IMR-90 (cell line): ENCODE measurements around the gene TFEB. TPM values are rescaled to one million over a fixed set of nuclear protein-coding genes. Genes with fewer than 3 reads are reported as not detected.

Source experiments
- ATAC-seq: fragments of 200-7000 bp; cut with Tn5 transposase; 2 replicates; pipeline ENCODE4 v1.9.1; 2020; ENCODE audit warnings: low read depth, mild to moderate bottlenecking, moderate library complexity
- BruUV-seq: library from RNA; stranded (reverse); fragments of 400-500 nt; replicated peaks from 2 replicates; lab custom pipeline; 2021; lab: Mats Ljungman, UMichigan
- CTCF ChIA-PET: fragments of 300-600 bp; formaldehyde crosslinking; extraction: SDS; loops from one replicate; lab custom pipeline; 2021; ENCODE audit warnings: antibody characterized with exemption; lab: Yijun Ruan, JAX
- POLR2A ChIA-PET: fragments of 300-600 bp; sonication (Branson Sonifier 250); formaldehyde crosslinking; loops from one replicate; lab custom pipeline; 2022; ENCODE audit warnings: antibody characterized with exemption; ENCODE audit not compliant: unreplicated experiment; lab: Charles Lee
- DNase-seq: peaks from one replicate; pipeline ENCODE4 v3.0.0; 2013
- H2AFZ ChIP-seq: replicated peaks from 2 replicates; pipeline ENCODE3; 2013; ENCODE audit warnings: low read length, mild to moderate bottlenecking; ENCODE audit not compliant: poor library complexity
- H2AK5ac ChIP-seq: 2 replicates; pipeline ENCODE4 v1.6.1; 2013; ENCODE audit warnings: low read depth, low read length, inconsistent platforms
- H2AK9ac ChIP-seq: replicated peaks from 2 replicates; pipeline ENCODE3; 2013; ENCODE audit warnings: mild to moderate bottlenecking, low read depth, low read length, moderate library complexity; ENCODE audit not compliant: poor library complexity
- H2BK120ac ChIP-seq: 2 replicates; pipeline ENCODE4 v1.6.1; 2013; ENCODE audit warnings: low read depth, low read length, inconsistent platforms
- H2BK15ac ChIP-seq: 3 replicates; pipeline ENCODE4 v1.6.1; 2013; ENCODE audit warnings: low read depth, low read length, inconsistent platforms
- H2BK20ac ChIP-seq: 2 replicates; pipeline ENCODE4 v1.6.1; 2013; ENCODE audit warnings: low read depth, mild to moderate bottlenecking, inconsistent platforms, low read length, moderate library complexity
- H2BK5ac ChIP-seq: 2 replicates; pipeline ENCODE4 v1.6.1; 2013; ENCODE audit warnings: mild to moderate bottlenecking, low read depth, low read length, inconsistent platforms; ENCODE audit not compliant: poor library complexity, severe bottlenecking
- H3K14ac ChIP-seq: replicated peaks from 2 replicates; pipeline ENCODE4 v1.6.1; 2013; ENCODE audit warnings: low read depth, low read length, inconsistent platforms
- H3K18ac ChIP-seq: 2 replicates; pipeline ENCODE4 v1.6.1; 2013; ENCODE audit warnings: low read depth, low read length, control low read depth
- H3K23ac ChIP-seq: 2 replicates; pipeline ENCODE4 v1.6.1; 2013; ENCODE audit warnings: low read depth, low read length, inconsistent platforms
- H3K27ac ChIP-seq: 2 replicates; pipeline ENCODE4 v1.5.1; 2013; ENCODE audit warnings: mild to moderate bottlenecking, control low read depth, low read length; ENCODE audit not compliant: insufficient read depth
- H3K27me3 ChIP-seq: 2 replicates; pipeline ENCODE4 v1.6.1; 2013; ENCODE audit warnings: low read length; ENCODE audit not compliant: control insufficient read depth, insufficient read depth
- H3K36me3 ChIP-seq: 2 replicates; pipeline ENCODE4 v1.6.1; 2013; ENCODE audit warnings: low read length, mixed read lengths; ENCODE audit not compliant: control insufficient read depth, insufficient read depth
- H3K4ac ChIP-seq: 2 replicates; pipeline ENCODE4 v1.6.1; 2013; ENCODE audit warnings: low read depth, low read length, inconsistent platforms
- H3K4me1 ChIP-seq: 2 replicates; pipeline ENCODE4 v1.6.1; 2013; ENCODE audit warnings: low read length, mixed read lengths; ENCODE audit not compliant: control insufficient read depth, insufficient read depth
- H3K4me2 ChIP-seq: 2 replicates; pipeline ENCODE4 v1.6.1; 2013; ENCODE audit warnings: low read depth, mild to moderate bottlenecking, control low read depth, low read length, moderate library complexity
- H3K4me3 ChIP-seq: 2 replicates; pipeline ENCODE4 v1.5.1; 2013; ENCODE audit warnings: low read depth, mild to moderate bottlenecking, control low read depth, low read length, moderate library complexity; ENCODE audit not compliant: insufficient read depth
- H3K56ac ChIP-seq: 2 replicates; pipeline ENCODE4 v1.6.1; 2013; ENCODE audit warnings: low read length, inconsistent platforms; ENCODE audit not compliant: insufficient read depth; ENCODE audit errors: extremely low read depth
- H3K79me1 ChIP-seq, 2 experiments: 2 replicates each; pipeline ENCODE4 v1.6.1; 2013; ENCODE audit warnings: low read length in 2 of 2, inconsistent platforms in 1 of 2, low read depth in 1 of 2
- H3K9ac ChIP-seq: 2 replicates; pipeline ENCODE4 v1.6.1; 2013; ENCODE audit warnings: low read depth, low read length, control low read depth
- H3K9me1 ChIP-seq: 2 replicates; pipeline ENCODE4 v1.6.1; 2013; ENCODE audit warnings: low read length, inconsistent platforms; ENCODE audit not compliant: insufficient read depth
- H3K9me3 ChIP-seq: 2 replicates; pipeline ENCODE4 v1.6.1; 2013; ENCODE audit warnings: low read length; ENCODE audit not compliant: control insufficient read depth, insufficient read depth
- H4K20me1 ChIP-seq: 2 replicates; pipeline ENCODE4 v1.6.1; 2013; ENCODE audit warnings: low read length, inconsistent platforms; ENCODE audit not compliant: insufficient read depth
- H4K5ac ChIP-seq: 2 replicates; pipeline ENCODE4 v1.6.1; 2013; ENCODE audit warnings: mild to moderate bottlenecking, low read depth, low read length, control low read depth
- H4K8ac ChIP-seq, 2 experiments: 2 replicates each; pipeline ENCODE4 v1.6.1; 2013; ENCODE audit warnings: low read depth in 2 of 2, low read length in 2 of 2, control low read depth in 1 of 2, inconsistent platforms in 1 of 2
- H4K91ac ChIP-seq: 2 replicates; pipeline ENCODE4 v1.6.1; 2013; ENCODE audit warnings: low read depth, low read length, inconsistent platforms; ENCODE audit not compliant: insufficient read depth
- BHLHE40 ChIP-seq: fragments of 150-350 bp; IDR thresholded peaks from 2 replicates; pipeline ENCODE4 v1.6.1; 2016; ENCODE audit warnings: mild to moderate bottlenecking, low read depth, low read length
- CEBPB ChIP-seq: IDR thresholded peaks from 2 replicates; pipeline ENCODE4 v1.6.1; 2012; ENCODE audit warnings: low read depth, low read length, improper control_type of control experiment
- CHD1 ChIP-seq: IDR thresholded peaks from 2 replicates; pipeline ENCODE4 v1.6.1; 2012; ENCODE audit warnings: low read depth, low read length, improper control_type of control experiment
- CTCF ChIP-seq: conservative IDR thresholded peaks from 2 replicates; pipeline ENCODE4 v1.5.1; 2012; ENCODE audit warnings: mild to moderate bottlenecking, low read depth, low read length, improper control_type of control experiment
- ELK1 ChIP-seq: fragments of 150-350 bp; IDR thresholded peaks from 2 replicates; pipeline ENCODE4 v1.6.1; 2016; ENCODE audit warnings: low read depth, mild to moderate bottlenecking, low read length, moderate library complexity, borderline replicate concordance
- FOS ChIP-seq: fragments of 150-350 bp; IDR thresholded peaks from 2 replicates; pipeline ENCODE4 v1.6.1; 2016; ENCODE audit warnings: low read depth, low read length
- MAFK ChIP-seq: IDR thresholded peaks from 2 replicates; pipeline ENCODE4 v1.6.1; 2012; ENCODE audit warnings: low read depth, low read length, improper control_type of control experiment
- MAZ ChIP-seq: IDR thresholded peaks from 2 replicates; pipeline ENCODE4 v1.6.1; 2012; ENCODE audit warnings: low read depth, mild to moderate bottlenecking, low read length, improper control_type of control experiment, moderate library complexity, borderline replicate concordance
- MXI1 ChIP-seq: IDR thresholded peaks from 2 replicates; pipeline ENCODE4 v1.6.1; 2012; ENCODE audit warnings: low read depth, mild to moderate bottlenecking, low read length, moderate library complexity, borderline replicate concordance
- NFE2L2 ChIP-seq: fragments of 150-350 bp; IDR thresholded peaks from 2 replicates; pipeline ENCODE4 v1.6.1; 2016; ENCODE audit warnings: low read depth, mild to moderate bottlenecking, low read length
- POLR2A ChIP-seq: IDR thresholded peaks from 2 replicates; pipeline ENCODE4 v1.6.1; 2012; ENCODE audit warnings: mild to moderate bottlenecking, low read depth, low read length
- RAD21 ChIP-seq: IDR thresholded peaks from 2 replicates; pipeline ENCODE4 v1.6.1; 2012; ENCODE audit warnings: low read length, improper control_type of control experiment
- RCOR1 ChIP-seq: IDR thresholded peaks from 2 replicates; pipeline ENCODE4 v1.6.1; 2012; ENCODE audit warnings: mild to moderate bottlenecking, low read length, improper control_type of control experiment; ENCODE audit not compliant: insufficient replicate concordance
- RFX5 ChIP-seq: IDR thresholded peaks from 2 replicates; pipeline ENCODE4 v1.8.0; 2012; ENCODE audit warnings: low read depth, mild to moderate bottlenecking, low read length, moderate library complexity
- SMC3 ChIP-seq: fragments of 150-350 bp; IDR thresholded peaks from 2 replicates; pipeline ENCODE4 v1.6.1; 2016; ENCODE audit warnings: low read depth, mild to moderate bottlenecking, antibody characterized with exemption, low read length, moderate library complexity
- USF2 ChIP-seq: fragments of 150-350 bp; IDR thresholded peaks from 2 replicates; pipeline ENCODE4 v1.6.1; 2017; ENCODE audit warnings: mild to moderate bottlenecking, antibody characterized with exemption, low read length, low read depth
- WGBS, 2 experiments: methylation state at CpG; one replicate each; pipeline versions ENCODE4 v1.1.5 to v1.1.7; 2013; ENCODE audit warnings: missing lambda C conversion rate in 2 of 2; ENCODE audit not compliant: insufficient read length in 1 of 2; ENCODE audit errors: extremely low coverage in 2 of 2; 5-methylcytosine and 5-hydroxymethylcytosine counted together
- dilution Hi-C: fragments of 300-500 bp; cut with HindIII; formaldehyde crosslinking; loops from one replicate; pipeline ENCODE4 v1.14.3; 2018; ENCODE audit warnings: low sequenced_read_pairs; ENCODE audit not compliant: unreplicated experiment
- in situ Hi-C: fragments of 300-500 bp; cut with MboI; formaldehyde crosslinking; loops from 3 replicates; pipeline ENCODE4 v1.14.3; 2019; ENCODE audit warnings: low sequenced_read_pairs, inconsistent platforms, mixed read lengths
- intact Hi-C: fragments of 100-400 bp; cut with micrococcal nuclease; formaldehyde crosslinking; loops from 2 replicates; pipeline ENCODE4 v1.10.0; 2022
- polyA plus RNA-seq, 3 experiments: library from polyadenylated mRNA; depleted of rRNA; stranded (reverse); fragments of >200 nt; gene quantifications; 2 replicates each; pipeline ENCODE4 v1.2.3, GENCODE V29; 2012; ENCODE audit warnings: low replicate concordance in 1 of 3
- total RNA-seq: library from RNA; depleted of rRNA; stranded (reverse); fragments of >200 nt; gene quantifications from 2 replicates; pipeline ENCODE4 v1.2.3, GENCODE V29; 2012

Gene TFEB
- total and polyA plus RNA-seq, 2 of the 4 experiments (the other 2 are of a cell fraction): 4.5 to 4.9 TPM

GRCh38 chr6:41691426-41692079, 43.9 kb downstream of the TFEB start:
- Histone ChIP-seq H3K27me3 (no peaks in the 10 kb centered on the region; the same call in 1 of the 2 replicates), H3K9me1 (0 out of 2 replicates have a peak, but pooled peaks cover 2% of the 10 kb centered on the region), H3K56ac (no peak overlapping the region), H4K91ac (no peak overlapping the region), H3K27ac (no peak overlapping the region), H2AK9ac (no peak overlapping the region), H2BK5ac (no peak overlapping the region), H3K4ac (no peak overlapping the region), H3K36me3 (no peaks in the 10 kb centered on the region), H2BK20ac (no peak overlapping the region), H4K8ac (no peak overlapping the region), H3K4me3 (no peak overlapping the region), H2AFZ (no peak overlapping the region), H3K18ac (no peak overlapping the region), H3K23ac (no peak overlapping the region), H2BK15ac (no peak overlapping the region), H4K5ac (no peak overlapping the region), H3K4me2 (no peak overlapping the region), H3K14ac (no peak overlapping the region), H2BK120ac (no peak overlapping the region), H4K20me1 (no peaks in the 10 kb centered on the region; the same call in 1 of the 2 replicates), H3K9me3 (no peaks in the 10 kb centered on the region), H3K79me1 (no peaks in the 10 kb centered on the region), H2AK5ac (no peak overlapping the region), H3K4me1 (peaks cover 7% of the 10 kb centered on the region), H3K9ac (no peak overlapping the region)
- TF ChIP-seq USF2 (no peak), POLR2A (no peak), NFE2L2 (no peak), RFX5 (no peak), MAFK (no peak), RAD21 (no peak), RCOR1 (no peak), CTCF (no peak), FOS (no peak), SMC3 (no peak), MAZ (no peak), BHLHE40 (no peak), ELK1 (no peak), CHD1 (no peak), MXI1 (no peak), CEBPB (no peak)
- no peak for DNase-seq
- POLR2A ChIA-PET: no interaction called here
- intact Hi-C loops: no loop called here
- CTCF ChIA-PET: no interaction called here
- in situ Hi-C loops: no loop called here
- dilution Hi-C loops: no loop called here
- BruUV-seq: no TSS peak
- 82% methylated on average over 5 of the region's 8 CpGs; no CpG with 5 or more reads in 1 of the 2 experiments for WGBS, 2 experiments
- ATAC-seq: no peak
